ENCODE results near the gene TAS2R41. TPM values are rescaled to one million over a fixed set of nuclear protein-coding genes. Genes with fewer than 3 reads are reported as not detected.

TAS2R41 gene
- total and polyA plus RNA-seq, 11 donors, result not detected

- intact Hi-C loops (cut with DNase I), result no loop called here
- Histone ChIP-seq H3K4me3 (no peak overlapping the region), H3K36me3 (no peaks in the 10 kb centered on the region), H3K27me3 (no peaks in the 10 kb centered on the region), H3K4me1 (peaks cover 0 to 13% (median 0%) of the 10 kb centered on the region in 12 donors), H3K9me3 (peaks cover 0 to 13% (median 2%) of the 10 kb centered on the region in 12 donors), H3K27ac (no peak overlapping the region)
- DNase-seq, result no peak
- ATAC-seq, result no peak
- WGBS, 4 donors, result 91 to 100% (median 94%) methylated on average over 1 of the region's 1 CpG
- TF ChIP-seq POLR2A (IDR thresholded peaks at IDR 0.05) (no peak), CTCF (IDR thresholded peaks at IDR 0.05) (no peak)
Measured at GRCh38 chr7:143459359-143459758, 18.3 kb upstream of the TAS2R41 start.

GRCh38 chr7:143460271-143460979, 17.2 kb upstream of the TAS2R41 start:
- ATAC-seq (no peak), DNase-seq (no peak)
- Histone ChIP-seq H3K27me3 (no peaks in the 10 kb centered on the region), H3K4me3 (no peak overlapping the region), H3K36me3 (no peaks in the 10 kb centered on the region), H3K27ac (no peak overlapping the region), H3K4me1 (peaks cover 0 to 13% (median 0%) of the 10 kb centered on the region in 12 donors), H3K9me3 (peaks cover 0 to 13% (median 2%) of the 10 kb centered on the region in 12 donors)
- WGBS, 4 donors, result 60 to 74% (median 67%) methylated on average over 4 of the region's 4 CpGs
- no peak for TF ChIP-seq CTCF (IDR thresholded peaks at IDR 0.05)
- no peak for TF ChIP-seq POLR2A (IDR thresholded peaks at IDR 0.05)
- intact Hi-C loops (cut with DNase I), result no loop called here

GRCh38 chr7:143462045-143462444, 15.6 kb upstream of the TAS2R41 start:
- peaks cover 0 to 13% (median 2%) of the 10 kb centered on the region in 12 donors for H3K9me3 ChIP-seq
- intact Hi-C loops (cut with DNase I), result no loop called here
- 74 to 87% (median 80%) methylated on average over 3 of the region's 3 CpGs for WGBS, 4 donors
- peaks cover 0 to 13% (median 0%) of the 10 kb centered on the region in 12 donors for H3K4me1 ChIP-seq
- H3K4me3 ChIP-seq, result no peak overlapping the region
- DNase-seq (no peak), ATAC-seq (no peak)
- TF ChIP-seq CTCF (IDR thresholded peaks at IDR 0.05), result no peak
- H3K27me3 ChIP-seq, result no peaks in the 10 kb centered on the region
- no peak overlapping the region for H3K27ac ChIP-seq
- H3K36me3 ChIP-seq, result no peaks in the 10 kb centered on the region

GRCh38 chr7:143463556-143463955, 14.1 kb upstream of the TAS2R41 start:
- DNase-seq (no peak), ATAC-seq (no peak)
- peaks cover 0 to 11% (median 0%) of the 10 kb centered on the region in 12 donors for H3K4me1 ChIP-seq
- no peaks in the 10 kb centered on the region for H3K27me3 ChIP-seq
- no peaks in the 10 kb centered on the region for H3K36me3 ChIP-seq
- H3K4me3 ChIP-seq, result no peak overlapping the region
- intact Hi-C loops (cut with DNase I), result no loop called here
- peaks cover 0 to 13% (median 2%) of the 10 kb centered on the region in 12 donors for H3K9me3 ChIP-seq
- no peak for TF ChIP-seq POLR2A (IDR thresholded peaks at IDR 0.05)
- TF ChIP-seq CTCF (IDR thresholded peaks at IDR 0.05), result no peak
- H3K27ac ChIP-seq, result no peak overlapping the region

Measured in heart left ventricle (tissue), 16 donors.